ENCODE data around the gene DVL3.

- TF ChIP-seq CEBPB (IDR thresholded peaks at IDR 0.05; ENCODE audit: low read depth) (no peak), CBX3 (IDR thresholded peaks at IDR 0.05; ENCODE audit: low read depth) (no peak), POLR2A (IDR thresholded peaks at IDR 0.05; ENCODE audit: borderline replicate concordance, extremely low read depth, insufficient read depth, insufficient read length) (no peak), POLR2AphosphoS5 (IDR thresholded peaks at IDR 0.05; ENCODE audit: low read depth, low read length) (no peak), ATF3 (IDR thresholded peaks at IDR 0.05) (no peak), YY1 (IDR thresholded peaks at IDR 0.05; ENCODE audit: extremely low read depth, insufficient replicate concordance, low read depth, low read length) (no peak), SRF (IDR thresholded peaks at IDR 0.05; ENCODE audit: low read depth) (no peak), EZH2phosphoT487 (IDR thresholded peaks at IDR 0.05; ENCODE audit: borderline replicate concordance) (no peak), CTCF (IDR thresholded peaks at IDR 0.05 in 2 of 3, conservative IDR thresholded peaks at IDR 0.05 in 1 of 3; ENCODE audit: borderline replicate concordance in 1 of 3, insufficient read depth in 1 of 3, low read depth in 2 of 3, low read length in 2 of 3) (no peak), REST (IDR thresholded peaks at IDR 0.05; ENCODE audit: low read depth) (no peak)
Measured at GRCh38 chr3:184144505-184144904, 10.7 kb upstream of the DVL3 start.
